H9 (cell line): Measurements from ENCODE around the gene C13orf46. TPM values are rescaled to one million over a fixed set of nuclear protein-coding genes. Genes with fewer than 3 reads are reported as not detected.

Experiments used
- DNase-seq: peaks from one replicate; pipeline ENCODE4 v3.0.0-alpha.2; 2017
- H2AFZ ChIP-seq: one replicate; pipeline ENCODE4 v1.6.1; 2013; ENCODE audit warnings: mild to moderate bottlenecking, low read length, control low read depth, moderate library complexity
- H2AK5ac ChIP-seq: 2 replicates; pipeline ENCODE4 v1.6.1; 2013; ENCODE audit warnings: low read length, control low read depth, mixed read lengths; ENCODE audit not compliant: insufficient read length
- H2BK120ac ChIP-seq: one replicate; pipeline ENCODE4 v1.6.1; 2013; ENCODE audit warnings: low read depth, mild to moderate bottlenecking, low read length, control low read depth, inconsistent platforms; ENCODE audit not compliant: poor library complexity, severe bottlenecking
- H2BK12ac ChIP-seq: 2 replicates; pipeline ENCODE4 v1.6.1; 2013; ENCODE audit warnings: low read length, control low read depth, mixed read lengths, low read depth; ENCODE audit not compliant: insufficient read length
- H2BK15ac ChIP-seq: 2 replicates; pipeline ENCODE4 v1.6.1; 2013; ENCODE audit warnings: low read depth, low read length, control low read depth
- H2BK20ac ChIP-seq: one replicate; pipeline ENCODE4 v1.6.1; 2013; ENCODE audit warnings: low read depth, mild to moderate bottlenecking, low read length, control low read depth, inconsistent platforms; ENCODE audit not compliant: poor library complexity, severe bottlenecking
- H2BK5ac ChIP-seq: 2 replicates; pipeline ENCODE4 v1.6.1; 2013; ENCODE audit warnings: low read length, control low read depth, mixed read lengths; ENCODE audit not compliant: insufficient read length
- H3K14ac ChIP-seq: 2 replicates; pipeline ENCODE4 v1.6.1; 2013; ENCODE audit warnings: low read length, control low read depth; ENCODE audit not compliant: insufficient read depth
- H3K18ac ChIP-seq: 2 replicates; pipeline ENCODE4 v1.6.1; 2013; ENCODE audit warnings: low read depth, mild to moderate bottlenecking, mixed read lengths, low read length, control low read depth; ENCODE audit not compliant: insufficient read length
- H3K23ac ChIP-seq: 2 replicates; pipeline ENCODE4 v1.6.1; 2013; ENCODE audit warnings: low read length, control low read depth, mixed read lengths, low read depth; ENCODE audit not compliant: insufficient read length
- H3K23me2 ChIP-seq: 2 replicates; pipeline ENCODE4 v1.6.1; 2013; ENCODE audit warnings: low read depth, mild to moderate bottlenecking, mixed read lengths, low read length, control low read depth; ENCODE audit not compliant: insufficient read length, poor library complexity, severe bottlenecking
- H3K27ac ChIP-seq: 2 replicates; pipeline ENCODE4 v1.5.1; 2013; ENCODE audit warnings: low read length, control low read depth, mixed read lengths, low read depth; ENCODE audit not compliant: insufficient read length
- H3K27me3 ChIP-seq: 2 replicates; pipeline ENCODE4 v1.6.1; 2013; ENCODE audit warnings: low read length, control low read depth, inconsistent platforms; ENCODE audit not compliant: insufficient read depth
- H3K4ac ChIP-seq: 2 replicates; pipeline ENCODE4 v1.6.1; 2013; ENCODE audit warnings: low read depth, mild to moderate bottlenecking, control low read depth, inconsistent platforms, low read length, moderate library complexity
- H3K4me1 ChIP-seq: 2 replicates; pipeline ENCODE4 v1.6.1; 2013; ENCODE audit warnings: low read length, control low read depth, inconsistent platforms; ENCODE audit not compliant: insufficient read depth
- H3K4me2 ChIP-seq: 2 replicates; pipeline ENCODE4 v1.6.1; 2013; ENCODE audit warnings: low read length, control low read depth, mixed read lengths; ENCODE audit not compliant: insufficient read length, insufficient read depth
- H3K56ac ChIP-seq: 2 replicates; pipeline ENCODE4 v1.6.1; 2013; ENCODE audit warnings: low read depth, mild to moderate bottlenecking, mixed read lengths, low read length, control low read depth; ENCODE audit not compliant: insufficient read length
- H3K79me1 ChIP-seq: 2 replicates; pipeline ENCODE4 v1.6.1; 2013; ENCODE audit warnings: low read depth, mild to moderate bottlenecking, moderate library complexity, low read length, control low read depth, inconsistent platforms; ENCODE audit not compliant: insufficient read depth, poor library complexity, severe bottlenecking
- H3K79me2 ChIP-seq: 2 replicates; pipeline ENCODE4 v1.6.1; 2013; ENCODE audit warnings: low read length, control low read depth, inconsistent platforms; ENCODE audit not compliant: insufficient read depth
- H3K9ac ChIP-seq: 2 replicates; pipeline ENCODE4 v1.6.1; 2013; ENCODE audit warnings: low read length, control low read depth, mixed read lengths; ENCODE audit not compliant: insufficient read length; ENCODE audit errors: extremely low read depth
- H3K9me3 ChIP-seq: one replicate; pipeline ENCODE4 v1.6.1; 2013; ENCODE audit warnings: low read depth, low read length, inconsistent platforms; ENCODE audit not compliant: control insufficient read depth
- H3T11ph ChIP-seq: one replicate; pipeline ENCODE4 v1.6.1; 2013; ENCODE audit warnings: mild to moderate bottlenecking, low read length, control low read depth, inconsistent platforms
- H4K20me1 ChIP-seq: one replicate; pipeline ENCODE4 v1.6.1; 2013; ENCODE audit not compliant: control insufficient read depth, insufficient read length, insufficient read depth
- H4K5ac ChIP-seq: 2 replicates; pipeline ENCODE4 v1.6.1; 2013; ENCODE audit warnings: low read depth, mild to moderate bottlenecking, mixed read lengths, low read length, control low read depth; ENCODE audit not compliant: insufficient read length
- H4K8ac ChIP-seq: replicated peaks from 2 replicates; pipeline ENCODE4 v1.6.1; 2013; ENCODE audit warnings: low read length, control low read depth, mixed read lengths, low read depth; ENCODE audit not compliant: insufficient read length
- H4K91ac ChIP-seq: 2 replicates; pipeline ENCODE4 v1.6.1; 2013; ENCODE audit warnings: low read depth, mild to moderate bottlenecking, moderate library complexity, mixed read lengths, low read length, control low read depth; ENCODE audit not compliant: insufficient read length
- H3K27ac Mint-ChIP-seq, 3 experiments: 2 replicates in 2 of 3; 3 replicates in 1 of 3; pipeline ENCODE4 v1.8.0; 2020 to 2021; ENCODE audit warnings: mixed read lengths in 3 of 3, mild to moderate bottlenecking in 1 of 3, moderate library complexity in 1 of 3
- H3K27me3 Mint-ChIP-seq: 2 replicates; pipeline ENCODE4 v1.8.0; 2021; ENCODE audit warnings: low read depth, mild to moderate bottlenecking, moderate library complexity, mixed read lengths
- H3K36me3 Mint-ChIP-seq, 3 experiments: 2 replicates in 2 of 3; 3 replicates in 1 of 3; pipeline ENCODE4 v1.8.0; 2020 to 2021; ENCODE audit warnings: low read depth in 3 of 3, mixed read lengths in 3 of 3; ENCODE audit not compliant: insufficient read depth in 1 of 3
- H3K4me1 Mint-ChIP-seq, 2 experiments: 2 replicates each; pipeline ENCODE4 v1.8.0; 2020; ENCODE audit warnings: mixed read lengths in 2 of 2
- H3K4me3 Mint-ChIP-seq, 2 experiments: 2 replicates in 1 of 2; 3 replicates in 1 of 2; pipeline ENCODE4 v1.8.0; 2020 to 2021; ENCODE audit warnings: mild to moderate bottlenecking in 2 of 2, mixed read lengths in 2 of 2, moderate library complexity in 1 of 2
- H3K9me3 Mint-ChIP-seq, 2 experiments: 2 replicates in 1 of 2; 3 replicates in 1 of 2; pipeline ENCODE4 v1.8.0; 2020; ENCODE audit warnings: mild to moderate bottlenecking in 2 of 2, mixed read lengths in 2 of 2, moderate library complexity in 1 of 2
- CTCF ChIP-seq: fragments of 200-600 bp; sonication (generic); conservative IDR thresholded peaks from 3 replicates; pipeline ENCODE4 v1.8.0; 2021; ENCODE audit warnings: antibody characterized with exemption, mild to moderate bottlenecking
- WGBS: extraction: QIAGEN DNeasy Blood & Tissue Kit; methylation state at CpG from one replicate; pipeline ENCODE4 v1.1.7; 2013; ENCODE audit warnings: missing lambda C conversion rate, low lambda C conversion rate, mixed read lengths; ENCODE audit not compliant: insufficient read length; ENCODE audit errors: extremely low coverage; 5-methylcytosine and 5-hydroxymethylcytosine counted together
- total RNA-seq: library from RNA; stranded (reverse); gene quantifications from 2 replicates; pipeline ENCODE4 v1.2.1, GENCODE V29; 2021

C13orf46 gene
- total RNA-seq, 1 experiment from 2014 or later: 0.55 TPM

GRCh38 chr13:113928685-113929627, 44.9 kb downstream of the C13orf46 start:
- Mint-ChIP-seq H3K4me1 (peaks cover 11 to 13% of the 10 kb centered on the region in 2 experiments), H3K27me3 (peaks cover 11% of the 10 kb centered on the region), H3K4me3 (no peak overlapping the region), H3K27ac (no peak overlapping the region), H3K36me3 (peaks cover 0 to 9% (median 0%) of the 10 kb centered on the region in 3 experiments; a peak in 1 of 7 replicates), H3K9me3 (peaks cover 3 to 10% of the 10 kb centered on the region in 2 experiments; a peak in 3 of 5 replicates)
- Histone ChIP-seq H3K23ac (no peak overlapping the region), H2AK5ac (no peak overlapping the region), H3K27me3 (no peaks in the 10 kb centered on the region), H2BK12ac (no peak overlapping the region), H4K5ac (no peak overlapping the region), H2BK20ac (no peak overlapping the region), H2AFZ (no peak overlapping the region), H4K20me1 (no peaks in the 10 kb centered on the region), H2BK15ac (no peak overlapping the region), H2BK120ac (no peak overlapping the region), H3K4ac (no peak overlapping the region), H3K79me1 (no peaks in the 10 kb centered on the region), H3K79me2 (no peaks in the 10 kb centered on the region), H3K27ac (no peak overlapping the region), H4K91ac (no peak overlapping the region), H3K18ac (no peak overlapping the region), H3K14ac (no peak overlapping the region; the same call in 1 of the 2 replicates), H3K23me2 (no peaks in the 10 kb centered on the region), H2BK5ac (no peak overlapping the region), H3K4me2 (no peak overlapping the region), H3K9ac (no peak overlapping the region), H3K4me1 (no peaks in the 10 kb centered on the region), H3T11ph (no peak overlapping the region), H4K8ac (no peak overlapping the region), H3K9me3 (no peaks in the 10 kb centered on the region), H3K56ac (no peak overlapping the region)
- TF ChIP-seq CTCF: no peak
- WGBS: no CpG with 5 or more reads among the region's 26 CpGs
- DNase-seq: peak; percentile 22
